Neural cell (in vitro differentiated cells): ENCODE data around the gene ECM2. TPM values are rescaled to one million over a fixed set of nuclear protein-coding genes. Genes with fewer than 3 reads are reported as not detected.

Experiments used
- H2AFZ ChIP-seq: fragments of 200-600, 300-800 bp; sonication (generic), shearing (Covaris generic); 2 replicates; pipeline ENCODE4 v1.6.0; 2014; ENCODE audit warnings: low read depth, mild to moderate bottlenecking, antibody characterized with exemption, low read length, moderate library complexity
- H3F3A ChIP-seq: fragments of 200-600 bp; shearing (Covaris generic); 2 replicates; pipeline ENCODE4 v1.6.1; 2016; ENCODE audit warnings: mild to moderate bottlenecking, moderate library complexity, mixed read lengths, antibody characterized with exemption, low read length; ENCODE audit not compliant: insufficient read depth, poor library complexity, severe bottlenecking
- H3K27ac ChIP-seq: fragments of 200-600, 300-800 bp; sonication (generic), shearing (Covaris generic); 2 replicates; pipeline ENCODE4 v1.5.1; 2014; ENCODE audit warnings: mild to moderate bottlenecking, low read length, moderate library complexity
- H3K27me3 ChIP-seq: fragments of 300-800, 200-600 bp; sonication (generic), shearing (Covaris generic); 2 replicates; pipeline ENCODE4 v1.6.0; 2014; ENCODE audit warnings: mild to moderate bottlenecking, low read depth, low read length, moderate library complexity; ENCODE audit not compliant: insufficient read depth
- H3K36me3 ChIP-seq: fragments of 300-800, 200-600 bp; sonication (generic), shearing (Covaris generic); 2 replicates; pipeline ENCODE4 v1.5.1; 2014; ENCODE audit warnings: mild to moderate bottlenecking, antibody characterized with exemption, low read length, moderate library complexity; ENCODE audit not compliant: insufficient read depth
- H3K4me2 ChIP-seq: fragments of 300-800, 200-600 bp; sonication (generic), shearing (Covaris generic); 2 replicates; pipeline ENCODE4 v1.6.0; 2014; ENCODE audit warnings: mild to moderate bottlenecking, low read length
- H3K4me3 ChIP-seq: fragments of 300-800, 200-600 bp; sonication (generic), shearing (Covaris generic); 2 replicates; pipeline ENCODE4 v1.5.1; 2014; ENCODE audit warnings: mild to moderate bottlenecking, low read length, moderate library complexity
- H3K79me2 ChIP-seq: fragments of 200-600 bp; shearing (Covaris generic); replicated peaks from 2 replicates; pipeline ENCODE4 v1.6.0; 2014; ENCODE audit warnings: mild to moderate bottlenecking, low read length, moderate library complexity; ENCODE audit not compliant: insufficient read depth
- H3K9ac ChIP-seq: fragments of 300-800, 200-600 bp; sonication (generic), shearing (Covaris generic); 2 replicates; pipeline ENCODE4 v1.6.1; 2016; ENCODE audit warnings: mild to moderate bottlenecking, low read length, mixed read lengths
- H3K9me2 ChIP-seq: fragments of 200-600 bp; shearing (Covaris generic); 2 replicates; pipeline ENCODE4 v1.6.1; 2016; ENCODE audit warnings: mild to moderate bottlenecking, low read length, mixed read lengths; ENCODE audit not compliant: insufficient read depth
- H3K9me3 ChIP-seq: fragments of 200-600, 300-800 bp; sonication (generic), shearing (Covaris generic); 2 replicates; pipeline ENCODE4 v1.6.1; 2016; ENCODE audit warnings: mild to moderate bottlenecking, mixed run types, low read length, moderate library complexity, mixed read lengths
- H4K20me1 ChIP-seq: fragments of 200-600 bp; shearing (Covaris generic); 2 replicates; pipeline ENCODE4 v1.6.1; 2016; ENCODE audit warnings: mild to moderate bottlenecking, mixed run types; ENCODE audit not compliant: insufficient read depth
- CTCF ChIP-seq: fragments of 450-650 bp; IDR thresholded peaks from 2 replicates; pipeline ENCODE4 v1.5.1; 2014; ENCODE audit warnings: antibody characterized with exemption, mild to moderate bottlenecking, moderate library complexity; ENCODE audit not compliant: poor library complexity, severe bottlenecking
- EP300 ChIP-seq: fragments of 450-650 bp; conservative IDR thresholded peaks from 2 replicates; pipeline ENCODE4 v1.6.1; 2014; ENCODE audit warnings: antibody characterized with exemption, mild to moderate bottlenecking, moderate library complexity; ENCODE audit not compliant: poor library complexity, severe bottlenecking
- EZH2 ChIP-seq: fragments of 200-600, 300-800 bp; shearing (Covaris generic), sonication (generic); IDR thresholded peaks from 2 replicates; pipeline ENCODE4 v1.6.1; 2014; ENCODE audit warnings: antibody characterized with exemption, low read length, borderline replicate concordance, mild to moderate bottlenecking; ENCODE audit not compliant: insufficient read depth, poor library complexity, severe bottlenecking
- MXI1 ChIP-seq: fragments of 450-650 bp; conservative IDR thresholded peaks from 2 replicates; pipeline ENCODE4 v1.6.1; 2014; ENCODE audit warnings: antibody characterized with exemption, mild to moderate bottlenecking; ENCODE audit not compliant: poor library complexity, severe bottlenecking
- POLR2AphosphoS5 ChIP-seq: IDR thresholded peaks from 2 replicates; pipeline ENCODE4 v1.6.1; 2012
- REST ChIP-seq: IDR thresholded peaks from 2 replicates; pipeline ENCODE4 v1.6.1; 2012; ENCODE audit warnings: borderline replicate concordance
- SMC3 ChIP-seq: fragments of 450-650 bp; conservative IDR thresholded peaks from 2 replicates; pipeline ENCODE4 v1.6.1; 2014; ENCODE audit warnings: antibody characterized with exemption, mild to moderate bottlenecking, moderate library complexity; ENCODE audit not compliant: poor library complexity
- TAF1 ChIP-seq: IDR thresholded peaks from 2 replicates; pipeline ENCODE4 v1.6.1; 2012; ENCODE audit warnings: low read depth
- polyA plus RNA-seq: library from polyadenylated mRNA; depleted of rRNA; stranded (reverse); fragments of >200 nt; gene quantifications from 2 replicates; pipeline ENCODE4 v1.2.3, GENCODE V29; 2014

Gene ECM2
- polyA plus RNA-seq, 1 donor from 2014 or later, result not detected

- no peak for TF ChIP-seq TAF1
- TF ChIP-seq MXI1, result no peak
- TF ChIP-seq SMC3, result no peak
- no peak for TF ChIP-seq POLR2AphosphoS5
- TF ChIP-seq EP300, result no peak
- no peak for TF ChIP-seq CTCF
- no peak for TF ChIP-seq REST
Observed at GRCh38 chr9:92513349-92513748, 22.4 kb downstream of the ECM2 start.

GRCh38 chr9:92512622-92513021 lies 23.2 kb downstream of the ECM2 start:
- TF ChIP-seq SMC3 (no peak), EZH2 (no peak), CTCF (no peak), POLR2AphosphoS5 (no peak)
- Histone ChIP-seq H3K27ac (no peak overlapping the region), H3K9me2 (no peaks in the 10 kb centered on the region), H3F3A (no peaks in the 10 kb centered on the region), H3K79me2 (no peaks in the 10 kb centered on the region), H3K9ac (no peak overlapping the region), H3K27me3 (no peaks in the 10 kb centered on the region), H3K4me3 (no peak overlapping the region), H2AFZ (no peak overlapping the region), H3K9me3 (no peaks in the 10 kb centered on the region), H3K4me2 (no peak overlapping the region), H3K36me3 (no peaks in the 10 kb centered on the region), H4K20me1 (no peaks in the 10 kb centered on the region)

More at GRCh38 chr9:92513349-92513748, 22.4 kb downstream of the ECM2 start:
- Histone ChIP-seq H4K20me1 (no peaks in the 10 kb centered on the region), H3K9me3 (no peaks in the 10 kb centered on the region), H3K4me2 (no peak overlapping the region), H3F3A (no peaks in the 10 kb centered on the region), H3K79me2 (no peaks in the 10 kb centered on the region), H3K4me3 (no peak overlapping the region), H3K9ac (no peak overlapping the region), H3K27me3 (no peaks in the 10 kb centered on the region), H3K36me3 (no peaks in the 10 kb centered on the region), H2AFZ (no peak overlapping the region), H3K9me2 (no peaks in the 10 kb centered on the region), H3K27ac (no peak overlapping the region)
